GM18505 (cell line): ENCODE measurements around the gene SLC25A12.

ENCODE experiments used
- ATAC-seq: cut with Tn5 transposase; IDR thresholded peaks from one replicate; pipeline ENCODE4 v1.9.1; 2021; ENCODE audit not compliant: unreplicated experiment
- POLR2A ChIP-seq: IDR thresholded peaks from 4 replicates; pipeline ENCODE4 v1.6.1; 2011; ENCODE audit warnings: borderline replicate concordance; ENCODE audit not compliant: insufficient read depth, insufficient read length; ENCODE audit errors: extremely low read depth

Gene SLC25A12, protein sequence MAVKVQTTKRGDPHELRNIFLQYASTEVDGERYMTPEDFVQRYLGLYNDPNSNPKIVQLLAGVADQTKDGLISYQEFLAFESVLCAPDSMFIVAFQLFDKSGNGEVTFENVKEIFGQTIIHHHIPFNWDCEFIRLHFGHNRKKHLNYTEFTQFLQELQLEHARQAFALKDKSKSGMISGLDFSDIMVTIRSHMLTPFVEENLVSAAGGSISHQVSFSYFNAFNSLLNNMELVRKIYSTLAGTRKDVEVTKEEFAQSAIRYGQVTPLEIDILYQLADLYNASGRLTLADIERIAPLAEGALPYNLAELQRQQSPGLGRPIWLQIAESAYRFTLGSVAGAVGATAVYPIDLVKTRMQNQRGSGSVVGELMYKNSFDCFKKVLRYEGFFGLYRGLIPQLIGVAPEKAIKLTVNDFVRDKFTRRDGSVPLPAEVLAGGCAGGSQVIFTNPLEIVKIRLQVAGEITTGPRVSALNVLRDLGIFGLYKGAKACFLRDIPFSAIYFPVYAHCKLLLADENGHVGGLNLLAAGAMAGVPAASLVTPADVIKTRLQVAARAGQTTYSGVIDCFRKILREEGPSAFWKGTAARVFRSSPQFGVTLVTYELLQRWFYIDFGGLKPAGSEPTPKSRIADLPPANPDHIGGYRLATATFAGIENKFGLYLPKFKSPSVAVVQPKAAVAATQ

GRCh38 chr2:171893824-171894611 lies at the start of gene SLC25A12:
Gene SLC25A12, minus strand, starts transcription at chr2:171894244. Its CDS starts 30 bp downstream, at chr2:171894214.
- TF ChIP-seq POLR2A, result peak; percentile 89
- ATAC-seq, result peak; percentile 91

- TF ChIP-seq POLR2A, result no peak
- ATAC-seq, result no peak
These were observed 47.3 kb upstream of the SLC25A12 start for GRCh38 chr2:171941316-171941699.

DNA sequence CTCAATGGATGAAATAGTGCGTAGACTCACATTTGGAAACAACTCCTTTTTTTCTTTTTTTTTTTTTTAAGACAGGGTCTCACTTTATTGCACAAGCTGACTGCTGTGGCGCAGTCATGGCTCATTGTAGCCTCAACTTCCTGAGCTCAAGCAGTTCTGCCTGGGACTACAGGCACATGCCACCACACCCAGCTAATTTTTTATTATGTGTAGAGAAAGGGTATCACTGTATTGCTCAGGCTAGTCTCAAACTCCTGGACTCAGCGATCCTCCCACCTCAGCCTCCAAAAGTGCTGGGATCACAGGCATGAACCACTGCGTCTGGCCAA lies 45.7 kb upstream of the SLC25A12 start:
- no peak for TF ChIP-seq POLR2A
- ATAC-seq, result no peak

DNA sequence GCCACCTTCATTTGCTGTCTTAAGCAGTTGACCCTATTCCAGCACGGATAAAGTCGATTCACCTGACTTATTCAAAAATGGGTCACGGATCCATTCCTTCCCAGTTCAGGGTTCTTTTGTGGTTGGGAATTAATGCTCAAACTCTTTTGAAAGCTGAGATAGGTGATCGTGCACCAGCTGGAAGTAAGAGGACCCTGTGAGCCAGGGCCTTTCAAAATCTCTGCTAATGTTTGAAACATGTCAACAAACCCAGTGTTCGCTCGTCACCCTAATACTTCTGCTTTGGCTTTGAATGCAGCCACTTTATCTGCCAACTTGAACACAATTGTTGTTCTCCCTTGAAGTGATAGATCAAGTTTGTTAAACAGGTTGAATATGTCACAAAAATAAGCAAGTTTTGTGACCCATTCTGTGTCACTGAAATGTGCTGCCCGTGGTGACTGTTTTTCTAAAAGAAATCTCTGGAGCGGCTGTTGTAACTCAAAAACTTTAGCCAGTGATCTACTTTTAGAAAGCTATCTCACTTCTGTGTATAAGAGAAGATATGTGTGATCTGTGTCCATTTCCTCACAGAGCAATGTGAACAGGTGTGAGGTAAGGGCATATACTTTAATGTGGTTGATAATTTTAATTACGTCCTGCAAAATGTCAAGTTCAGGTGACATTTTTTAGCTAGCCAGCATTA lies 45.2 kb upstream of the SLC25A12 start:
- TF ChIP-seq POLR2A, result no peak
- ATAC-seq, result no peak

DNA sequence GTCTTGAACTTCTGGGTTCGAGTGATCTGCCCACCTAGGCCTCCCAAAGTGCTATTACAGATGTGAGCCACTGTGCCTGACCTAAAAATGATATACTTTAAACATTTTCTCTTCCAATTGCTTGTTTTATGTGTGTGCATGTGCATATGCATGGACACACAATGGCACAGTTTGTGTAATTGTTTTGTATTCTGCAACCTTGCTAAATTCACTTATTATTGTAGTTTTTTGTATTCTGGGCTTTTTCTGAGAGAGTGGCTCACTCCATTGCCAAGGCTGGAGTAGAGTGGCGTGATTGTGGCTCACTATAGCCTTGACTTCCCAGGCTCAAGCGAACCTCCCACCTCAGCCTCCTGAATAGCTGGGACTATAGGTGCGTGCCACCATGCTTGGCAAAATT lies 36.3 kb upstream of the SLC25A12 start:
- no peak for TF ChIP-seq POLR2A
- no peak for ATAC-seq

GRCh38 chr2:171924170-171924942 lies 30.3 kb upstream of the SLC25A12 start:
- TF ChIP-seq POLR2A, result no peak
- no peak for ATAC-seq

GRCh38 chr2:171923206-171923605 lies 29.2 kb upstream of the SLC25A12 start:
- no peak for TF ChIP-seq POLR2A
- ATAC-seq, result no peak

DNA sequence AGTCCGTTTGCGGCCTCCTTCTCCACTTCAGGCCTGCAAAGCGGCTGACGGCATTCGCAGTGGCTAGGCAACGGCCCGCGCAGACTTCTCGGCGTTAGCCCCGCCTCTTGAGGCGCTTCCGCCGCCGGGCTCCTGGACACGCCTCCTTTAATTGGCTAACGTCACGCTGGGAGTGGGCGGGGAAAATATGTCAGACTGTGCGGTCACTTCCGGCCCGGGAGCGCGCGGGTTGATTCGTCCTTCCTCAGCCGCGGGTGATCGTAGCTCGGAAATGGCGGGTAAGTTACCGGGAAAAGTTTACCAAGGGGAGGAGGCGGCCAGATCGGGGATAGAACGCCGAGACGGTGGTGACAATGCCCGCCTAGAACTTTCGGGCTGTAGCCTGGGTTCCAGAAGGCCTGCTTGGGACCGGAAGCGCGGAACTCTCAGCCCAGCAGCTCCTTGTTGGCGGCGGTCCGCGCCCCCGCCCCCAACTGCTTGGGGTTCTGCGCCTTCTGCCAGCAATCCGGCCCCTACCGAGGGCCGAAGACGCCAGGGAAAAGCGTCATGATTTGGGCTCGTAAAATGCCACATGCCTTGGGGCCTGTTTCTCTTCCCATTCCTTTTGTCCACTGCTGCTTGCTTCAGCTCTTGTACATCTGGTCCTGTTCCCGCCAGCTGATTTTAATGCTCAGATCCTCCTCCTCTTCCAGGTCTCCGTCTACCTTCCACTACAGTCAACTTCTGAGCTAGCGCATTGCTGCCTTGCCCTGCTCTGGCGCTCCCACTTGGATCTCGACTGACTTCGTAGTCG lies 28.4 kb upstream of the SLC25A12 start, which contains the start of gene HAT1:
Gene HAT1, plus strand, starts transcription at position 232 of the 793 bp plus-strand sequence. Its CDS starts 40 bp downstream, at position 272.
- ATAC-seq, result peak; percentile 97
- TF ChIP-seq POLR2A, result peak; percentile 63

DNA sequence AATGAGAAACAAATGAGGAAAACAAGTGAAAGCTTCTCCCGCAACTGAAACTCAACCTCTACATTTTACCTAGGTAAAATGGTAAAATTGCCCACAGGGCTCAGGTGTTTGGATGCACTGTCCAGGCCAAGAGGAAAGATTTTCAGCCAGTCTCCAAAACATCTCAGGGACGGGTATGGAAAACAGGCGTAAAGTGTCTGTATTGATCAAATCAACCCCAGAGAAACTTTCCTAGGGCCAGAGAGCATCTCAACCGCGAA lies 27.9 kb upstream of the SLC25A12 start:
- TF ChIP-seq POLR2A, result no peak
- no peak for ATAC-seq

DNA sequence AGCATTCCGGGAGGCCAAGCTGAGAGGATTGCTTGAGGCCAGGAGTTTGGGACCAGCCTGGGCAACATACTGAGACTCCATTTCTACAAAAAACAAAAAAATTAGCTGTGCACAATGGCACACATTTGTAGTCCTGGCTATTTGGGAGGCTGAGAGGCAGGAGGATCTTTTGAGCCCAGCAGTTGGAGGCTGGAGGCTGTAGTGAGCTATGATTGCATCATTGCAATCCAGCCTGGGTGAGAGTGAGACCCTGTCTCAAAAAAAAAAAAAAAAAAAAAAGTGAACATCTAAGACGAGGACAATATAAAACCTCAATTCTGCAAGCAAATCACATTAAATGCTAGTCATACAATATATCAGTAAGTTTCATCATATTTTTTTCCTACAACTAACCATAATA lies 25.4 kb upstream of the SLC25A12 start:
- TF ChIP-seq POLR2A, result no peak
- ATAC-seq, result no peak

- no peak for ATAC-seq
- no peak for TF ChIP-seq POLR2A
These were observed 19.5 kb upstream of the SLC25A12 start for GRCh38 chr2:171913517-171913916.

DNA sequence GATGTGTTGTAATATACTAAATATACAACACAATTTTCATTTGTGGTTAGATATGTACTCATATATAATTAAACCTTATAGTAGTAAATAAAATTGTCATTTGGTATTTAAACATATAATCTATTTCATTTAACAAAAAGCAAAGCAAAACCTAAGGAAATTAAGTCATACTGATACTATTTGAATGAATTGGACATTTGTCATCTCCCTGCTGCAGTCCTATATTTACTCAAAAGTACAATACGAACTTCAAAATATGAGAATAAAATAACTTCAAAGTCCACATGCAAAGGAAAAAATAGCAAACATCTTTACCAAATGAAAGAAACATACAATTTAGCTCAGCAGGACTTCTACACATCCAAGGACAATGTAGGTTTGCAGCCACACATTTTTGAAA lies 16.4 kb upstream of the SLC25A12 start:
- no peak for ATAC-seq
- no peak for TF ChIP-seq POLR2A

DNA sequence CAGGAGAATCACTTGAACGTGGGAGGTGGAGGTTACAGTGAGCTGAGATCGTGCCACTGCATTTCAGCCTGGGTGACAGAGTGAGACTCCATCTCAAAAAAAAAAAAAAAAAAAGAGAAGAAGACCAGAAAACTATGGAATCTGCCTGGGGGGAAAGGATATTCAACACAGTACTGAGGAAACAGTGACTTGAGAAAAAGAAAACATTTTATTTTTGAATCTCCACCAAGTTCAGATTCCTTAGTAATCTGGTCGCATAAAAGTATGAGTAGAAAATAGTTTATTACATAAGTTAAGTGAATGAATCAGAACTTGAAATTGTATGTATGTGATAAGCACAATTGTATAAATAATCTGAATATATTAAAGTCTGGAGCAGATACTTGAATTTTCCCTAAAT lies 15.2 kb upstream of the SLC25A12 start:
- ATAC-seq, result no peak
- TF ChIP-seq POLR2A, result no peak

DNA sequence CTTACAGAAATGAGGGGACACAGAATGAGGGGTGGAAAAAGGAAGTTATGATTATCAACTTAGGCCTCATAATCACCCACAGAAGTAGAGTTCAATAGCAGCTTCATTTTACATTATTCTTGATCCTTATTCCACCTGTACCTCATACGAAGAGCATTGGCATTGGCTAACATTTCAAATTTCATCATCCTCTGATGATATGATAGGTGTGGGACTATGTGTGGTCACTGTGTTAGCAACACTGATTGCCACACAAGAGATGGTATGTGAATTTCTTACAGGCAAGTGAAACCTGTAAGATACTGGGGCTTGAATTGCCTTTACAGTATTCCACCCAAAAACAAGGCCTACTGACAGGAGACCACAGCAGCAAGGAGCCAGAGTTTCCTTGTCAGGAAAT lies 14.2 kb upstream of the SLC25A12 start:
- TF ChIP-seq POLR2A, result no peak
- no peak for ATAC-seq
